GM23338 (cell line): ENCODE results near the gene SPARC. TPM values are rescaled to one million over a fixed set of nuclear protein-coding genes. Genes with fewer than 3 reads are reported as not detected.

Source experiments
- ATAC-seq: fragments of 200-7000 bp; cut with Tn5 transposase; 3 replicates; pipeline ENCODE4 v1.9.1; 2020
- DNase-seq: peaks from one replicate; pipeline ENCODE4 v3.0.0-alpha.2; 2015; ENCODE audit warnings: low spot score
- H2AFZ ChIP-seq: fragments of 200-600 bp; sonication (generic); 2 replicates; pipeline ENCODE4 v1.8.0; 2016; ENCODE audit warnings: antibody characterized with exemption, mild to moderate bottlenecking, moderate library complexity
- H3F3A ChIP-seq: fragments of 200-600 bp; sonication (generic); replicated peaks from 2 replicates; pipeline ENCODE4 v1.8.0; 2017; ENCODE audit warnings: antibody characterized with exemption, mixed run types, low read depth
- H3K27ac ChIP-seq: fragments of 200-600 bp; sonication (generic); 2 replicates; pipeline ENCODE4 v1.6.1; 2016; ENCODE audit warnings: low read depth
- H3K27me3 ChIP-seq: fragments of 200-600 bp; sonication (generic); 2 replicates; pipeline ENCODE4 v1.8.0; 2016; ENCODE audit warnings: mild to moderate bottlenecking, mixed run types, moderate library complexity; ENCODE audit not compliant: insufficient read depth
- H3K36me3 ChIP-seq: fragments of 200-600 bp; sonication (generic); 2 replicates; pipeline ENCODE4 v1.8.0; 2016; ENCODE audit warnings: mild to moderate bottlenecking; ENCODE audit not compliant: insufficient read depth
- H3K4me1 ChIP-seq: fragments of 200-600 bp; sonication (generic); 2 replicates; pipeline ENCODE4 v1.8.0; 2016; ENCODE audit warnings: mild to moderate bottlenecking, moderate library complexity; ENCODE audit not compliant: insufficient read depth
- H3K4me2 ChIP-seq: fragments of 200-600 bp; sonication (generic); 2 replicates; pipeline ENCODE4 v1.7.1; 2017; ENCODE audit warnings: mixed run types
- H3K4me3 ChIP-seq: fragments of 200-600 bp; sonication (generic); 2 replicates; pipeline ENCODE4 v1.6.1; 2016; ENCODE audit warnings: mixed run types
- H3K79me2 ChIP-seq: fragments of 200-600 bp; sonication (generic); replicated peaks from 2 replicates; pipeline ENCODE4 v1.8.0; 2017; ENCODE audit warnings: mild to moderate bottlenecking; ENCODE audit not compliant: insufficient read depth
- H3K9me2 ChIP-seq: fragments of 200-600 bp; sonication (generic); 2 replicates; pipeline ENCODE4 v1.8.0; 2017; ENCODE audit not compliant: insufficient read depth
- H4K20me1 ChIP-seq: fragments of 200-600 bp; sonication (generic); replicated peaks from 2 replicates; pipeline ENCODE4 v1.8.0; 2017; ENCODE audit warnings: mild to moderate bottlenecking; ENCODE audit not compliant: insufficient read depth
- H3K27ac Mint-ChIP-seq: 2 replicates; pipeline ENCODE4 v1.8.0; 2020; ENCODE audit warnings: inconsistent platforms, mild to moderate bottlenecking, moderate library complexity, mixed read lengths
- H3K27me3 Mint-ChIP-seq: 3 replicates; pipeline ENCODE4 v1.8.0; 2022; ENCODE audit warnings: low read depth, mild to moderate bottlenecking, moderate library complexity, mixed read lengths, inconsistent platforms; ENCODE audit not compliant: insufficient read depth, poor library complexity
- H3K36me3 Mint-ChIP-seq: 3 replicates; pipeline ENCODE4 v1.8.0; 2021; ENCODE audit warnings: low read depth, mild to moderate bottlenecking, inconsistent platforms, moderate library complexity, mixed read lengths
- H3K4me1 Mint-ChIP-seq: 3 replicates; pipeline ENCODE4 v1.8.0; 2020; ENCODE audit warnings: mild to moderate bottlenecking, inconsistent platforms, mixed read lengths
- H3K4me3 Mint-ChIP-seq: 3 replicates; pipeline ENCODE4 v1.8.0; 2021; ENCODE audit warnings: moderate library complexity, mild to moderate bottlenecking, inconsistent platforms, mixed read lengths
- H3K9me3 Mint-ChIP-seq: 3 replicates; pipeline ENCODE4 v1.8.0; 2020; ENCODE audit warnings: moderate library complexity, mild to moderate bottlenecking, inconsistent platforms, mixed read lengths
- CREB1 ChIP-seq: fragments of 250-450 bp; sonication (Bioruptor Pico); IDR thresholded peaks from 2 replicates; pipeline ENCODE4 v1.5.0; 2020; ENCODE audit warnings: low read depth, mild to moderate bottlenecking, moderate library complexity
- ETS1 ChIP-seq: IDR thresholded peaks from 2 replicates; pipeline ENCODE4 v1.6.1; 2016; ENCODE audit warnings: antibody characterized with exemption
- EZH2 ChIP-seq: fragments of 200-600 bp; sonication (generic); IDR thresholded peaks from one replicate; pipeline ENCODE4 v1.8.0; 2017; ENCODE audit warnings: antibody characterized with exemption, mild to moderate bottlenecking, low read depth; ENCODE audit not compliant: unreplicated experiment
- EZH2phosphoT487 ChIP-seq: fragments of 200-600 bp; sonication (generic); IDR thresholded peaks from one replicate; pipeline ENCODE4 v1.8.1; 2018; ENCODE audit warnings: antibody characterized with exemption; ENCODE audit not compliant: unreplicated experiment
- JUNB ChIP-seq: IDR thresholded peaks from one replicate; pipeline ENCODE4 v1.6.1; 2016; ENCODE audit warnings: antibody characterized with exemption; ENCODE audit not compliant: unreplicated experiment
- NANOG ChIP-seq: IDR thresholded peaks from 2 replicates; pipeline ENCODE4 v1.6.1; 2016; ENCODE audit warnings: antibody characterized with exemption, borderline replicate concordance
- POLR2AphosphoS5 ChIP-seq: IDR thresholded peaks from 2 replicates; pipeline ENCODE4 v1.6.1; 2016; ENCODE audit warnings: antibody characterized with exemption, low read depth
- REST ChIP-seq: IDR thresholded peaks from one replicate; pipeline ENCODE4 v1.6.1; 2018; ENCODE audit warnings: antibody characterized with exemption; ENCODE audit not compliant: unreplicated experiment
- STAT1 ChIP-seq: IDR thresholded peaks from one replicate; pipeline ENCODE4 v1.6.1; 2016; ENCODE audit warnings: antibody characterized with exemption; ENCODE audit not compliant: unreplicated experiment
- ZNF114 ChIP-seq: fragments of 250-450 bp; sonication (Bioruptor Pico); IDR thresholded peaks from 2 replicates; pipeline ENCODE4 v1.5.0; 2020; ENCODE audit warnings: mild to moderate bottlenecking, moderate library complexity
- ZNF331 ChIP-seq: fragments of 250-450 bp; sonication (Bioruptor Pico); IDR thresholded peaks from 2 replicates; pipeline ENCODE4 v1.5.0; 2020; ENCODE audit warnings: low read depth, mild to moderate bottlenecking, moderate library complexity
- ZNF462 ChIP-seq: fragments of 250-450 bp; sonication (Bioruptor Pico); IDR thresholded peaks from 2 replicates; pipeline ENCODE4 v1.5.0; 2020; ENCODE audit warnings: mild to moderate bottlenecking, moderate library complexity
- polyA plus RNA-seq: library from polyadenylated mRNA; unstranded; fragments of >200 nt; fragmentation: Nextera tagmentation; extraction: Ambion mirVana; gene quantifications from 2 replicates; pipeline ENCODE4 v1.2.1, GENCODE V29; 2016
- total RNA-seq: library from RNA; depleted of rRNA; stranded (reverse); fragments of >200 nt; shearing (Covaris generic); gene quantifications from 2 replicates; pipeline ENCODE4 v1.2.3, GENCODE V29; 2014
- TF ChIP-seq, protein P1 (sequence below), 2 experiments: fragments of 200-600 bp in 1 of 2; sonication (generic) in 1 of 2; conservative IDR thresholded peaks; 2 replicates each; pipeline versions ENCODE4 v1.5.1 to v1.6.1; 2016 to 2017; ENCODE audit warnings: antibody characterized with exemption in 2 of 2, low read depth in 2 of 2, mild to moderate bottlenecking in 2 of 2, moderate library complexity in 1 of 2

The SPARC gene
- total and polyA plus RNA-seq, 2 experiments from 2014 or later, result 218 to 225 TPM

DNA sequence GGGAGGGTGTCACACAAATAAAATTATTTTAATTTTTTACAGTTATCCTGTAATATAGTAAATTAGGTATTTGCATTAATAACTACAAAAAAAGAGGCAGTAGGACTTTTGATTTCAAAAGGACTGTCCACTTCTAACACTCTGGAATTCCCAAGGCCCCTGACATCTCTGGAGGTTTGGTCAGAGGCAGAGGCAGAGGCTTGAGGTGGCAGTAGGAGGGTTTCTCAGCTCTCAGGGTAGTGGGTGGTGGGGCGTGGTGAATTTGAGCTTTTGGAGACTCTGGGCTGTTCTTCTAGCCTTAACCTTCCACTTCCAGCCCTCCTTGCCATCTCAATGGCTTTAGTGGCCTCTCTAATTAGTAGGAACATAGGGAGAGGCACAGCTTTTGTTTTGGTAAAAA is 48.9 kb upstream of the SPARC start:
- peaks cover 15% of the 10 kb centered on the region for H3K27me3 Mint-ChIP-seq
- H3K36me3 Mint-ChIP-seq, result peaks cover 5% of the 10 kb centered on the region; the same call in 2 of the 3 replicates

More for the DNA sequence above, 48.9 kb upstream of the SPARC start:
- Histone ChIP-seq H3K4me2 (no peak overlapping the region), H3K4me1 (peaks cover 15% of the 10 kb centered on the region), H3K79me2 (no peaks in the 10 kb centered on the region), H3K4me3 (no peak overlapping the region), H4K20me1 (no peaks in the 10 kb centered on the region), H3K9me2 (no peaks in the 10 kb centered on the region), H3F3A (no peaks in the 10 kb centered on the region), H2AFZ (no peak overlapping the region), H3K27me3 (no peaks in the 10 kb centered on the region), H3K27ac (no peak overlapping the region), H3K36me3 (no peaks in the 10 kb centered on the region)
- no peak overlapping the region for H3K4me3 Mint-ChIP-seq
- ATAC-seq (no peak), DNase-seq (no peak)
- peaks cover 23% of the 10 kb centered on the region for H3K4me1 Mint-ChIP-seq
- H3K27ac Mint-ChIP-seq, result no peak overlapping the region
- H3K9me3 Mint-ChIP-seq, result peaks cover 10% of the 10 kb centered on the region; the same call in 2 of the 3 replicates
- no peak for TF ChIP-seq CREB1
- TF ChIP-seq JUNB, result no peak
- TF ChIP-seq STAT1, result no peak
- TF ChIP-seq REST, result no peak
- no peak for TF ChIP-seq ZNF331 (CRISPR knock-in tag)
- TF ChIP-seq ETS1, result no peak
- TF ChIP-seq ZNF114 (CRISPR knock-in tag), result no peak
- no peak for TF ChIP-seq POLR2AphosphoS5
- TF ChIP-seq, protein P1, sequence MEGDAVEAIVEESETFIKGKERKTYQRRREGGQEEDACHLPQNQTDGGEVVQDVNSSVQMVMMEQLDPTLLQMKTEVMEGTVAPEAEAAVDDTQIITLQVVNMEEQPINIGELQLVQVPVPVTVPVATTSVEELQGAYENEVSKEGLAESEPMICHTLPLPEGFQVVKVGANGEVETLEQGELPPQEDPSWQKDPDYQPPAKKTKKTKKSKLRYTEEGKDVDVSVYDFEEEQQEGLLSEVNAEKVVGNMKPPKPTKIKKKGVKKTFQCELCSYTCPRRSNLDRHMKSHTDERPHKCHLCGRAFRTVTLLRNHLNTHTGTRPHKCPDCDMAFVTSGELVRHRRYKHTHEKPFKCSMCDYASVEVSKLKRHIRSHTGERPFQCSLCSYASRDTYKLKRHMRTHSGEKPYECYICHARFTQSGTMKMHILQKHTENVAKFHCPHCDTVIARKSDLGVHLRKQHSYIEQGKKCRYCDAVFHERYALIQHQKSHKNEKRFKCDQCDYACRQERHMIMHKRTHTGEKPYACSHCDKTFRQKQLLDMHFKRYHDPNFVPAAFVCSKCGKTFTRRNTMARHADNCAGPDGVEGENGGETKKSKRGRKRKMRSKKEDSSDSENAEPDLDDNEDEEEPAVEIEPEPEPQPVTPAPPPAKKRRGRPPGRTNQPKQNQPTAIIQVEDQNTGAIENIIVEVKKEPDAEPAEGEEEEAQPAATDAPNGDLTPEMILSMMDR (conservative IDR thresholded peaks at IDR 0.05; ENCODE audit: low read depth in 2 of 2), result no peak
- TF ChIP-seq NANOG, result no peak
- no peak for TF ChIP-seq EZH2phosphoT487
- TF ChIP-seq ZNF462 (CRISPR knock-in tag), result no peak
- no peak for TF ChIP-seq EZH2
